Endodermal cell (in vitro differentiated cells): ENCODE data around the gene BRD7. TPM values are rescaled to one million over a fixed set of nuclear protein-coding genes. Genes with fewer than 3 reads are reported as not detected.
A peak's percentile ranks its signal among the peaks of the same experiment; 100 is the strongest.

Source experiments
- DNase-seq: peaks from one replicate; pipeline ENCODE4 v3.0.0-alpha.2; 2017
- H3K27ac ChIP-seq: 2 replicates; pipeline ENCODE4 v1.5.1; 2013; ENCODE audit warnings: mild to moderate bottlenecking, low read depth, low read length, moderate library complexity
- H3K27me3 ChIP-seq: 2 replicates; pipeline ENCODE4 v1.6.1; 2013; ENCODE audit warnings: mild to moderate bottlenecking, low read length, moderate library complexity; ENCODE audit not compliant: insufficient read depth, control insufficient read depth, poor library complexity, severe bottlenecking
- H3K36me3 ChIP-seq: 2 replicates; pipeline ENCODE4 v1.7.0; 2013; ENCODE audit warnings: mild to moderate bottlenecking, low read length, moderate library complexity; ENCODE audit not compliant: control insufficient read depth, insufficient read depth
- H3K4me1 ChIP-seq: one replicate; pipeline ENCODE4 v1.7.0; 2013; ENCODE audit warnings: low read length; ENCODE audit not compliant: control insufficient read depth, insufficient read depth
- H3K4me3 ChIP-seq: 2 replicates; pipeline ENCODE4 v1.5.1; 2013; ENCODE audit warnings: mild to moderate bottlenecking, low read length, moderate library complexity
- H3K9ac ChIP-seq: 2 replicates; pipeline ENCODE4 v1.6.1; 2013; ENCODE audit warnings: mild to moderate bottlenecking, low read length, moderate library complexity; ENCODE audit not compliant: poor library complexity, severe bottlenecking; ENCODE audit errors: extremely low read depth
- H3K9me3 ChIP-seq: 2 replicates; pipeline ENCODE4 v1.6.1; 2013; ENCODE audit warnings: mild to moderate bottlenecking, low read length, moderate library complexity; ENCODE audit not compliant: control insufficient read depth
- H3K27ac Mint-ChIP-seq: 2 replicates; pipeline ENCODE4 v1.8.0; 2020; ENCODE audit warnings: mixed read lengths
- H3K27me3 Mint-ChIP-seq: 2 replicates; pipeline ENCODE4 v1.8.0; 2021; ENCODE audit warnings: mild to moderate bottlenecking, mixed read lengths; ENCODE audit not compliant: insufficient read depth
- H3K36me3 Mint-ChIP-seq: 2 replicates; pipeline ENCODE4 v1.8.0; 2020; ENCODE audit warnings: low read depth, mixed read lengths
- H3K4me1 Mint-ChIP-seq: 2 replicates; pipeline ENCODE4 v1.8.0; 2020; ENCODE audit warnings: mixed read lengths
- H3K4me3 Mint-ChIP-seq: 2 replicates; pipeline ENCODE4 v1.8.0; 2020; ENCODE audit warnings: mild to moderate bottlenecking, moderate library complexity, mixed read lengths
- H3K9me3 Mint-ChIP-seq: 2 replicates; pipeline ENCODE4 v1.8.0; 2020; ENCODE audit warnings: mild to moderate bottlenecking, mixed read lengths
- WGBS, 2 experiments: methylation state at CpG; one replicate each; pipeline versions ENCODE4 v1.1.5 to v1.1.7; 2013; ENCODE audit warnings: missing lambda C conversion rate in 2 of 2, mixed read lengths in 1 of 2; ENCODE audit not compliant: insufficient coverage in 1 of 2, insufficient read length in 1 of 2; 5-methylcytosine and 5-hydroxymethylcytosine counted together
- total RNA-seq, 2 donors: library from RNA; stranded (reverse); fragmentation: NEBNext Ultra II Directional in 1 of 2; extraction: Animal tissue kit (Norgen Biotek cat#: 25700) in 1 of 2; gene quantifications; 2 replicates in 1 of 2; 3 replicates in 1 of 2; pipeline ENCODE4 v1.2.1, GENCODE V29; 2021
- TF ChIP-seq, protein P1 (sequence below): fragments of 200-600 bp; sonication (generic); conservative IDR thresholded peaks from 2 replicates; pipeline ENCODE4 v1.5.0; 2021; ENCODE audit warnings: antibody characterized with exemption, mild to moderate bottlenecking

BRD7 gene
- total RNA-seq, 2 donors from 2014 or later, result 125 to 163 TPM

DNA sequence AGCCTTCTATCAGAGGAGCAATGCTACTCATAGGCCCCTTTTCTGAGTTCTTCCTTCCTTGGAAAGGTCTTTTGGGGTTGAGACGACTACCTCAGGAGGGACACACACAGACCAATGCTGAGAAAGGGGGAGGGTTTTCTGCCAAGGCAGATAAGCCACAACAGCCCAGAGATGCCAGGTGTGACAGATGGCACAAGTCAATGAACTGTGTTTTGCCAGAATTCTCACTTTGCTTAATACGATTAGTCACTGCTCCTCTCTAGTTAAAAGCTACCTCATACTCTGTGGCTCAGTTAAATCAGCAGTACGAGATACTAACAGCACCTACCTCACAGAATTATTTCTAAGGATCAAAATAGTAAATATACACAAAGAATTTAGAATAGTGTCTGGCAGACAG lies 8.0 kb downstream of the BRD7 start:
- peak overlapping the region; percentile 86 for H3K27ac Mint-ChIP-seq
- H3K4me3 Mint-ChIP-seq, result no peak overlapping the region
- Histone ChIP-seq H3K27ac (no peak overlapping the region), H3K9ac (no peak overlapping the region), H3K4me3 (peak overlapping the region; percentile 48), H3K27me3 (no peaks in the 10 kb centered on the region), H3K36me3 (peaks cover 84% of the 10 kb centered on the region), H3K4me1 (peaks cover 7% of the 10 kb centered on the region), H3K9me3 (no peaks in the 10 kb centered on the region)
- TF ChIP-seq, protein P1, sequence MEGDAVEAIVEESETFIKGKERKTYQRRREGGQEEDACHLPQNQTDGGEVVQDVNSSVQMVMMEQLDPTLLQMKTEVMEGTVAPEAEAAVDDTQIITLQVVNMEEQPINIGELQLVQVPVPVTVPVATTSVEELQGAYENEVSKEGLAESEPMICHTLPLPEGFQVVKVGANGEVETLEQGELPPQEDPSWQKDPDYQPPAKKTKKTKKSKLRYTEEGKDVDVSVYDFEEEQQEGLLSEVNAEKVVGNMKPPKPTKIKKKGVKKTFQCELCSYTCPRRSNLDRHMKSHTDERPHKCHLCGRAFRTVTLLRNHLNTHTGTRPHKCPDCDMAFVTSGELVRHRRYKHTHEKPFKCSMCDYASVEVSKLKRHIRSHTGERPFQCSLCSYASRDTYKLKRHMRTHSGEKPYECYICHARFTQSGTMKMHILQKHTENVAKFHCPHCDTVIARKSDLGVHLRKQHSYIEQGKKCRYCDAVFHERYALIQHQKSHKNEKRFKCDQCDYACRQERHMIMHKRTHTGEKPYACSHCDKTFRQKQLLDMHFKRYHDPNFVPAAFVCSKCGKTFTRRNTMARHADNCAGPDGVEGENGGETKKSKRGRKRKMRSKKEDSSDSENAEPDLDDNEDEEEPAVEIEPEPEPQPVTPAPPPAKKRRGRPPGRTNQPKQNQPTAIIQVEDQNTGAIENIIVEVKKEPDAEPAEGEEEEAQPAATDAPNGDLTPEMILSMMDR, result no peak
- no peaks in the 10 kb centered on the region for H3K9me3 Mint-ChIP-seq
- no peak for DNase-seq
- peaks cover 40% of the 10 kb centered on the region for H3K4me1 Mint-ChIP-seq
- 85 to 100% methylated on average over 1 to 3 of the region's 3 CpGs for WGBS, 2 experiments
- H3K36me3 Mint-ChIP-seq, result peaks cover 58% of the 10 kb centered on the region
- H3K27me3 Mint-ChIP-seq, result no peaks in the 10 kb centered on the region

DNA sequence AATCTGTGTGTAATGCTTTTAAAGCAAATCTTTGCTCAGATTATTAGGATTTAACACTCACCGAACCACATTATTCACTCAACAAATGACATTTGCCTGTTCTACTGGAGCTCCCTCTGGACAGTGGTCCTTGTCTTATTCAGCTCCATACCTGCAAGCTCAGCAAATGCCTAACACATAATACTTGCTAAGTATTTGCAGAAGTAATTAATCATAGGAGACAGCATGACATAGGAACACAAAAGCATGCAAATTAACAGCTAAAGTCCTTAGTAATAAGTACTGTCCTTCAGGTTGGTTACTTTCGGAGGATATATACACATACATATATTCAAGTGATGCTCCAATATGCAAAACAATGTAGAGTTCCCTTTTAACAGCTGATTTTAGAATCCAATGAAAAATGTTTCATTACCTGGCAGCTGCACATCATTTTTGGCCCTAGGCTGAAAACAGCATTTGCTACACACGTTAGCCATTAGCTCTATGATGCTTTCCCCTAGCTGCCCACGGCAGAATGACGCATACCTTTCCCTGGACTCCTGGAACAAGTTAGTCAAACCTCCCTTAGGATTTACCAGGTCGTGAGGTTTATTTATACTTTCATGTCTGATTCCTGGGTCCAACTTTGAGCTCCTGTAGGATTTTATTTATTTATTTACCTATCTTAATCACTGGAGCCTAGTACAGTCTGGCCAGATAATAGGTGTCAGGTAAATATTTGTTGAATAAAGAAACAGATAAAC lies 8.6 kb downstream of the BRD7 start:
- Histone ChIP-seq H3K9ac (no peak overlapping the region), H3K36me3 (peaks cover 83% of the 10 kb centered on the region), H3K4me1 (peaks cover 7% of the 10 kb centered on the region), H3K27ac (no peak overlapping the region), H3K27me3 (no peaks in the 10 kb centered on the region), H3K4me3 (peak overlapping the region; percentile 48), H3K9me3 (no peaks in the 10 kb centered on the region)
- H3K27ac Mint-ChIP-seq, result peak overlapping the region; percentile 86
- no peak for DNase-seq
- no peak overlapping the region for H3K4me3 Mint-ChIP-seq
- H3K36me3 Mint-ChIP-seq, result peaks cover 53% of the 10 kb centered on the region
- H3K4me1 Mint-ChIP-seq, result peaks cover 36% of the 10 kb centered on the region
- TF ChIP-seq, protein P1, result peak; percentile 15
- WGBS, 2 experiments, result 90 to 94% methylated on average over 4 to 6 of the region's 6 CpGs
- no peaks in the 10 kb centered on the region for H3K27me3 Mint-ChIP-seq
- H3K9me3 Mint-ChIP-seq, result no peaks in the 10 kb centered on the region

DNA sequence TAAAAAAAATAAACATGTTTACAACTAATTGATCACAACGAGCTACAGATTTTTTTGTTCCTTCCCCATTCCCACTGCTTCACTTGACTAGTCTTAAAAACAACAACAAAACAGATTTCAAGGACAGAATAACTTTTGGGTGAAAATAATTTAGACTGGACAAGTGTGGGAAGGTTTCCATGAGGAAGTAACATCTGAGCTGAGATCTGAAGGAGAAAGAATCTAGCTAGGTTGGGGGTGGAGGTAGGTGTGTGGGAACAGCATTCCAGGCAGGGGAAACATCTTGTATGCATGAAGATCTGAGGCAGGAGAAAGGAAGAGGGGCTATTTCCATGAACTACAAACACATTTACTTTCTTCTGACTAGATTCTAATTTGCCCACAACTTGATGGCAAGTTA lies 9.2 kb downstream of the BRD7 start:
- Mint-ChIP-seq H3K4me3 (no peak overlapping the region), H3K27me3 (no peaks in the 10 kb centered on the region), H3K27ac (peak overlapping the region; percentile 28), H3K9me3 (no peaks in the 10 kb centered on the region), H3K36me3 (peaks cover 52% of the 10 kb centered on the region), H3K4me1 (peaks cover 30% of the 10 kb centered on the region)
- no peaks in the 10 kb centered on the region for H3K9me3 ChIP-seq
- H3K27ac ChIP-seq, result no peak overlapping the region
- no peak overlapping the region for H3K9ac ChIP-seq
- peaks cover 81% of the 10 kb centered on the region for H3K36me3 ChIP-seq
- H3K4me3 ChIP-seq, result no peak overlapping the region
- WGBS, 2 experiments, result 100% methylated on average over 1 of the region's 1 CpG
- TF ChIP-seq, protein P1, result no peak
- H3K27me3 ChIP-seq, result no peaks in the 10 kb centered on the region
- no peak for DNase-seq
- H3K4me1 ChIP-seq, result peaks cover 7% of the 10 kb centered on the region
